HEK293T (cell line): ENCODE measurements around the gene CTAGE4.
"Not testable (repeated sequence)": the region's sequence is repeated elsewhere in the genome, so short reads cannot be mapped to it uniquely, and the experiment has no call there.

ENCODE experiments used
- CTCF ChIA-PET: fragments of 350-600 bp; formaldehyde crosslinking; extraction: SDS; loops from one replicate; lab custom pipeline; 2021; ENCODE audit warnings: antibody characterized with exemption, inconsistent platforms; lab: Yijun Ruan, JAX
- POLR2A ChIA-PET: fragments of 350-600 bp; formaldehyde crosslinking; extraction: SDS; loops from one replicate; lab custom pipeline; 2020; ENCODE audit warnings: antibody characterized with exemption, inconsistent platforms; lab: Yijun Ruan, JAX
- DNase-seq: peaks from one replicate; pipeline ENCODE4 v3.0.0; 2012; ENCODE audit warnings: mixed read lengths; ENCODE audit errors: extremely low spot score
- ARNT ChIP-seq: fragments of 450-650 bp; IDR thresholded peaks from 2 replicates; pipeline ENCODE4 v1.6.1; 2017; ENCODE audit warnings: mild to moderate bottlenecking
- BHLHE40 ChIP-seq: fragments of 450-650 bp; IDR thresholded peaks from 2 replicates; pipeline ENCODE4 v1.6.1; 2016; ENCODE audit warnings: mild to moderate bottlenecking, moderate library complexity, borderline replicate concordance
- CTBP1 ChIP-seq: fragments of 450-650 bp; IDR thresholded peaks from 2 replicates; pipeline ENCODE4 v1.6.1; 2016; ENCODE audit warnings: borderline replicate concordance
- ELF4 ChIP-seq: fragments of 450-650 bp; IDR thresholded peaks from 2 replicates; pipeline ENCODE4 v1.6.1; 2017; ENCODE audit warnings: antibody characterized with exemption
- FOXA1 ChIP-seq: fragments of 450-650 bp; IDR thresholded peaks from 2 replicates; pipeline ENCODE4 v1.6.1; 2016; ENCODE audit warnings: mild to moderate bottlenecking
- FOXK2 ChIP-seq: fragments of 450-650 bp; IDR thresholded peaks from 2 replicates; pipeline ENCODE4 v1.6.1; 2016; ENCODE audit warnings: mild to moderate bottlenecking
- FOXM1 ChIP-seq: fragments of 450-650 bp; IDR thresholded peaks from 2 replicates; pipeline ENCODE4 v1.6.1; 2017; ENCODE audit warnings: mild to moderate bottlenecking, borderline replicate concordance
- HDGF ChIP-seq: fragments of 450-650 bp; IDR thresholded peaks from 2 replicates; pipeline ENCODE4 v1.6.1; 2017; ENCODE audit warnings: antibody characterized with exemption, borderline replicate concordance
- L3MBTL2 ChIP-seq: fragments of 450-650 bp; conservative IDR thresholded peaks from 2 replicates; pipeline ENCODE4 v1.6.1; 2016; ENCODE audit warnings: mild to moderate bottlenecking
- LEF1 ChIP-seq: fragments of 450-650 bp; IDR thresholded peaks from 2 replicates; pipeline ENCODE4 v1.6.1; 2017; ENCODE audit warnings: mild to moderate bottlenecking, borderline replicate concordance
- NFRKB ChIP-seq: fragments of 450-650 bp; IDR thresholded peaks from 2 replicates; pipeline ENCODE4 v1.6.1; 2016; ENCODE audit warnings: mild to moderate bottlenecking, moderate library complexity
- SP1 ChIP-seq: fragments of 450-650 bp; IDR thresholded peaks from 2 replicates; pipeline ENCODE4 v1.6.1; 2017
- SUZ12 ChIP-seq: fragments of 450-650 bp; IDR thresholded peaks from 2 replicates; pipeline ENCODE4 v1.6.1; 2016; ENCODE audit warnings: mild to moderate bottlenecking
- TARDBP ChIP-seq: fragments of 450-650 bp; IDR thresholded peaks from 2 replicates; pipeline ENCODE4 v1.6.1; 2016
- ZNF384 ChIP-seq: fragments of 450-650 bp; IDR thresholded peaks from 2 replicates; pipeline ENCODE4 v1.6.1; 2016
- TF ChIP-seq, protein P1 (sequence below): fragments of 450-650 bp; IDR thresholded peaks from 2 replicates; pipeline ENCODE4 v1.6.1; 2016

CTAGE4 gene

GRCh38 chr7:144183166-144183565, at the start of gene CTAGE4:
CTAGE4 (plus strand) TSS chr7:144183466; CDS start chr7:144183504, 38 bp downstream.
- POLR2A ChIA-PET, DNase-seq, CTCF ChIA-PET: not testable (repeated sequence)

DNA sequence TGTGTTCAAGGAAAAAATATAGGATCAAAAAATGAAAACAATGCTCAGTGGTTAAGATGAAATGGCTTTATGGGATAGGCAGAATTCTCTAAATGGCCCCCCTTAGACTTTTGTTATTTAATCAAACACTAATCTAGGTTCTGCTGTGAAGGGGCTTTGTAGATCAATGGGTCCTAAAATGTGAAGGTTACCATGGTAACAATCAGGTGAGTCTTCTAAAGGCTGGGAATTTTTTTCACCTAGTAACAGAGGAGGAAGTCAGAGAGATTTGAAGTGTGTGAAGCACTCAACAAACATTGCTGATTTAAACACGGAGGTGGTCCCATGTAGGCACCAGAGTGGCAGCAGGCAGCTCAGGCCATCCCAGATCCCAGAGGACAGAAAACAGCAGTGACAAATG, 49.1 kb upstream of the CTAGE4 start:
- POLR2A ChIA-PET = no interaction called here
- no peak for DNase-seq
- CTCF ChIA-PET = no interaction called here
- TF ChIP-seq CTBP1 = no peak
- no peak for TF ChIP-seq FOXA1
- TF ChIP-seq ELF4 = no peak
- TF ChIP-seq ARNT = no peak
- TF ChIP-seq LEF1 = no peak
- TF ChIP-seq FOXK2 = no peak
- no peak for TF ChIP-seq HDGF

DNA sequence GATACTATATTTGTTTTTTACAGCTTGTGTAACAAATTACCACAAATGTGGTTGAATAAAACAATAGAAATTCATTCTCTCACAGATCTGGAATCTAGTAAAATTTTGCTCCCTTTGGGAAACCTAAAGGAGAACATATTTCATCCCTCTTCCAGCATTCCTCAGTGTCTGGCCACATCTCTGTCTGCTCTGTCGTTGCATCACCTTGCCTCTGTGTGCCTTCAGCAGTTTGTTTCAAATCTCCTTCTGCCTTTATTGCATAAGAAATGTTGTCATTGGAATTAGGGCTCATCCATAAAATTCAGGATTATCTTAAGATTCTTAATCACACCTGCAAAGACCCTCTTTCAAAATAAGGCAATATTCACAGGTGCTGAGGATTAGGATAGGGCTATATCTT, 45.8 kb upstream of the CTAGE4 start:
- CTCF ChIA-PET = no interaction called here
- POLR2A ChIA-PET = no interaction called here
- TF ChIP-seq, protein P1, sequence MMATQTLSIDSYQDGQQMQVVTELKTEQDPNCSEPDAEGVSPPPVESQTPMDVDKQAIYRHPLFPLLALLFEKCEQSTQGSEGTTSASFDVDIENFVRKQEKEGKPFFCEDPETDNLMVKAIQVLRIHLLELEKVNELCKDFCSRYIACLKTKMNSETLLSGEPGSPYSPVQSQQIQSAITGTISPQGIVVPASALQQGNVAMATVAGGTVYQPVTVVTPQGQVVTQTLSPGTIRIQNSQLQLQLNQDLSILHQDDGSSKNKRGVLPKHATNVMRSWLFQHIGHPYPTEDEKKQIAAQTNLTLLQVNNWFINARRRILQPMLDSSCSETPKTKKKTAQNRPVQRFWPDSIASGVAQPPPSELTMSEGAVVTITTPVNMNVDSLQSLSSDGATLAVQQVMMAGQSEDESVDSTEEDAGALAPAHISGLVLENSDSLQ = no peak
- TF ChIP-seq CTBP1 (no peak), FOXM1 (no peak), ZNF384 (no peak), FOXK2 (no peak), ELF4 (no peak), ARNT (no peak), BHLHE40 (no peak), LEF1 (no peak), HDGF (no peak), FOXA1 (no peak), NFRKB (no peak), L3MBTL2 (no peak), TARDBP (no peak), SP1 (no peak), SUZ12 (no peak)
- no peak for DNase-seq

DNA sequence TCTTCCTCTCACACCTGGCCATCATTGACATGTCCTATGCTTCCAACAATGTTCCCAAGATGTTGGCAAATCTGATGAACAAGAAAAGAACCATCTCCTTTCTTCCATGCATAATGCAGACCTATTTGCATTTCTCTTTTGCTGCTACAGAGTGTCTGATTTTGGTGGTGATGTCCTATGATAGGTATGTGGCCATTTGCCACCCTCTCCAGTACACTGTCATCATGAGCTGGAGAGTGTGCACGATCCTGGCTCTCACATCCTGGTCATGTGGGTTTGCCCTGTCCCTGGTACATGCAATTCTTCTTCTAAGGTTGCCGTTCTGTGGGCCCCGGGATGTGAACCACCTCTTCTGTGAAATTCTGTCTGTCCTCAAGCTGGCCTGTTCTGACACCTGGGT, 41.1 kb upstream of the CTAGE4 start:
- POLR2A ChIA-PET = no interaction called here
- TF ChIP-seq LEF1 (no peak), ELF4 (no peak)
- CTCF ChIA-PET = no interaction called here
- no peak for DNase-seq

GRCh38 chr7:144144426-144144825, 38.8 kb upstream of the CTAGE4 start:
- ChIA-PET POLR2A (no interaction called here), CTCF (no interaction called here)
- DNase-seq = no peak
- TF ChIP-seq, protein P1 = no peak
- no peak for TF ChIP-seq HDGF
- TF ChIP-seq ARNT = no peak
- TF ChIP-seq ZNF384 = no peak
- no peak for TF ChIP-seq SP1
- no peak for TF ChIP-seq LEF1
- no peak for TF ChIP-seq FOXK2
- no peak for TF ChIP-seq SUZ12

- DNase-seq = no peak
- CTCF ChIA-PET = interaction anchor here (0.9 kb wide), 1 partner anchor 20 kb away, joined by 4 read pairs; no protein-coding TSS in a partner anchor
- POLR2A ChIA-PET = no interaction called here
- TF ChIP-seq, protein P1 = no peak
- TF ChIP-seq ZNF384 (no peak), FOXA1 (no peak), ARNT (no peak), HDGF (no peak), FOXK2 (no peak), CTBP1 (no peak), BHLHE40 (no peak), L3MBTL2 (no peak), SP1 (no peak), ELF4 (no peak), FOXM1 (no peak), TARDBP (no peak), NFRKB (no peak), SUZ12 (no peak), LEF1 (no peak)
Measured at GRCh38 chr7:144148224-144148827, 34.9 kb upstream of the CTAGE4 start.

- no peak for DNase-seq
- TF ChIP-seq SP1 = no peak
- ChIA-PET CTCF (no interaction called here), POLR2A (no interaction called here)
Measured at GRCh38 chr7:144158861-144159260, 24.4 kb upstream of the CTAGE4 start.
